ENCODE results near the gene SMARCC2.

Gene SMARCC2

DNA sequence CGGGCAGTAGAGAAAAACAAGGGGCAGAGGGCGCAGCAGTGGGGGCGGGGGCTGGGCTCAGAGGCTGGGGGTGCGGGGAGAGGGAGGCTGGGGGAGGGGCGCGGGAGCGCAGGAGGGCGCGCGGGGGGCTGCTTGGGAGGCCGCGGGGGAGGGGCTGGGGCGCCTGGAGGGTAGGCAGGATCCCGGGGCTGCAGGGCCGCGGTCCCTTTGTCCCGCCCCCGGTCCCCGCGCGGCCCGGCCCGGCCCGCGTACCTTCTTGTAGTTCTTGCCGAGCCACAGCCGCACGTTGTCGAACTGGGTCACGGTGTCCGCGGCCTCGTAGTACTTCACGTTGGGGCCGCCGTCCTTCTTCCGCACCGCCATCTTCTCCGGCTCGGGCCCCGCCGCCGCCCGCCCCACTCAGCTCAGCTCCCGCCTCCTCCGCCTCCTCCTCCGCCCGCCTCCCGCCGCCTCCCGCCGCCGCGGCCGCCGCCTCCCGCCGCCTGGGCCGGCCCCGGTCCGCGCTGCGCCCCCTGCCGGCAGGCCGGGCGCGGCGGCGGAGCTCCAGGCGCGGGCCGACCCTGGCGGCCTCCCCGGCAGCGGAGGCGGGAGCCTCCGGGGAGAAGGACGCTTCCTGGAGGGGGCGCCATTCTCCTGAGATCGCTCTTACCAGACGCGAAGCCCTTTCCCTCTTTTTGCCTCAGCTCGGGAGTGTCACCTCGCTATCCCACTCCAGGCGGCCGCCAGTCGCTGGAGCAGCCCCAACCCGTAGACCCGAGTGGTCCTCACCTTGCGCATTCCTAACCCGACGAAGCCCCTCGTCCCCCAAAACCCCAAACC is at the start of gene SMARCC2:
Gene SMARCC2 (minus strand): TSS at position 385 of the 819 bp plus-strand sequence. CDS start 22 bp downstream, at position 363.
- Histone ChIP-seq H3K27ac (ENCODE audit: low read depth, low read length) (peak within 1 kb of the TSS; percentile 80), H3K4me3 (ENCODE audit: low read depth in 1 of 2, low read length in 2 of 2) (peak within 1 kb of the TSS; percentile 87 to 90), H3K9me3 (ENCODE audit: control insufficient read depth in 1 of 2, low read length in 2 of 2) (no peaks in the 10 kb centered on the region), H3K36me3 (ENCODE audit: control insufficient read depth in 1 of 2, insufficient read depth in 2 of 2, low read length in 2 of 2) (peaks cover 12 to 20% of the 10 kb centered on the region in 2 donors), H3K4me1 (ENCODE audit: control insufficient read depth in 1 of 2, insufficient read depth in 2 of 2, low read length in 2 of 2) (peaks cover 12 to 20% of the 10 kb centered on the region in 2 donors), H3K27me3 (ENCODE audit: control insufficient read depth in 1 of 2, insufficient read depth in 2 of 2, low read length in 2 of 2) (no peaks in the 10 kb centered on the region), H3K9ac (ENCODE audit: low read depth in 1 of 2, low read length in 2 of 2) (peak within 1 kb of the TSS; percentile 91 to 94)

DNA sequence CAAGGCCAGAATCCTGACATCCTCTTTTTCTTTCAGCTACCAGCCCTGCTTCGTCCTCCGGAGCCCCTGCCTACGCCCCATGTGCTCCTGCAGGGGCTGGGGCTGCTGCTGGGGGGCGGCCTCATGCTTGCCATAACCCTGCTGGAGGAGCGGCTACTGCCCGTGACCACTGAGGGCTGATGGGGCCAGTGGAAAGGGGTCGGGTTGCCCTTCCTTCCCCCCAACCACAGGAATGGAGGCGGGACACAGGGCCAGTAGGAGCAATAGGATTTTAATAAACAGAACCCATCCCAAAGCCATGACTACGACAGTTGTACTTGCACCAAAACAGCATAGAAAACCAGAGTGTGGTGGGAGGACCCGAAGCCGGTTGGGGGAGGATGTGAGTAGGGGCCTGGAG is 48.3 kb upstream of the SMARCC2 start:
- Histone ChIP-seq H3K36me3 (ENCODE audit: control insufficient read depth in 1 of 2, insufficient read depth in 2 of 2, low read length in 2 of 2) (peaks cover 18 to 59% of the 10 kb centered on the region in 2 donors), H3K9ac (ENCODE audit: low read depth in 1 of 2, low read length in 2 of 2) (no peak overlapping the region), H3K4me3 (ENCODE audit: low read depth in 1 of 2, low read length in 2 of 2) (no peak overlapping the region), H3K27ac (ENCODE audit: low read depth, low read length) (no peak overlapping the region), H3K4me1 (ENCODE audit: control insufficient read depth in 1 of 2, insufficient read depth in 2 of 2, low read length in 2 of 2) (peaks cover 2 to 6% of the 10 kb centered on the region in 2 donors), H3K9me3 (ENCODE audit: control insufficient read depth in 1 of 2, low read length in 2 of 2) (no peaks in the 10 kb centered on the region), H3K27me3 (ENCODE audit: control insufficient read depth in 1 of 2, insufficient read depth in 2 of 2, low read length in 2 of 2) (no peaks in the 10 kb centered on the region)

DNA sequence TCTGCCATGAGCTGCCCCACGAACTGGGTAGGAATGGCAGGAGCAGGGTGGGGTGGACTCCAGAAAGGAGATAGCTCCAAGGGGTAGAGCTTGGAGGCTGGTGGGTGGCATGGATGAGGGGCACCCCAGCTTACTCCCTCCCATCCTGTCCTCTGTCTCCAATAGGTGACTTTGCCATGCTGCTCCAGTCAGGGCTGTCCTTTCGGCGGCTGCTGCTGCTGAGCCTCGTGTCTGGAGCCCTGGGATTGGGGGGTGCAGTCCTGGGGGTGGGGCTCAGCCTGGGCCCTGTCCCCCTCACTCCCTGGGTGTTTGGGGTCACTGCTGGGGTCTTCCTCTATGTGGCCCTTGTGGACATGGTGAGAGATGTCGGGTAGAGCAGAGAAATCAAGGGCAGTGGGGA is 47.7 kb upstream of the SMARCC2 start:
- no peaks in the 10 kb centered on the region for H3K9me3 ChIP-seq (ENCODE audit: control insufficient read depth in 1 of 2, low read length in 2 of 2)
- H3K4me3 ChIP-seq (ENCODE audit: low read depth in 1 of 2, low read length in 2 of 2): no peak overlapping the region
- H3K27me3 ChIP-seq (ENCODE audit: control insufficient read depth in 1 of 2, insufficient read depth in 2 of 2, low read length in 2 of 2): no peaks in the 10 kb centered on the region
- H3K9ac ChIP-seq (ENCODE audit: low read depth in 1 of 2, low read length in 2 of 2): no peak overlapping the region
- no peak overlapping the region for H3K27ac ChIP-seq (ENCODE audit: low read depth, low read length)
- H3K4me1 ChIP-seq (ENCODE audit: control insufficient read depth in 1 of 2, insufficient read depth in 2 of 2, low read length in 2 of 2): peaks cover 5 to 8% of the 10 kb centered on the region in 2 donors
- peaks cover 13 to 53% of the 10 kb centered on the region in 2 donors for H3K36me3 ChIP-seq (ENCODE audit: control insufficient read depth in 1 of 2, insufficient read depth in 2 of 2, low read length in 2 of 2)

DNA sequence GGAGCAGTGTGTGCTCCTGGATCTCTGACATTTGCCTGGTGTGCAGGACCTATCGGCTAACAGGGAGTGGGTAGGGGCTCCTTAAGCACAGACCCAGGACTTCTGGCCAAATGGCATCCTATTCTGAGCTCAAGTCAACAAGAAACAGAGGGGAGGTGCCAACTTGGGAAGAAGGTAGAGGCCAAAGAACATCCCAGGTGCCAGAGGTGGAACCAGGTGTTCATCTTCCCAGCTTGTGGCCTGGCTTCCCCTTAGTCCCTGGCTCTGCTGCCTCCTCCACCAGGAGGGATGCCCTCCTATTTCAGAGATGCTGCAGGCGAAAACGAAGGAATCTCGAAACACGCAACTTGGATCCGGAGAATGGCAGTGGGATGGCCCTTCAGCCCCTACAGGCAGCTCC is 46.8 kb upstream of the SMARCC2 start:
- Histone ChIP-seq H3K27me3 (ENCODE audit: control insufficient read depth in 1 of 2, insufficient read depth in 2 of 2, low read length in 2 of 2) (no peaks in the 10 kb centered on the region), H3K36me3 (ENCODE audit: control insufficient read depth in 1 of 2, insufficient read depth in 2 of 2, low read length in 2 of 2) (peaks cover 6 to 44% of the 10 kb centered on the region in 2 donors), H3K9ac (ENCODE audit: low read depth in 1 of 2, low read length in 2 of 2) (no peak overlapping the region), H3K9me3 (ENCODE audit: control insufficient read depth in 1 of 2, low read length in 2 of 2) (no peaks in the 10 kb centered on the region), H3K4me3 (ENCODE audit: low read depth in 1 of 2, low read length in 2 of 2) (no peak overlapping the region), H3K4me1 (ENCODE audit: control insufficient read depth in 1 of 2, insufficient read depth in 2 of 2, low read length in 2 of 2) (peaks cover 5 to 8% of the 10 kb centered on the region in 2 donors), H3K27ac (ENCODE audit: low read depth, low read length) (no peak overlapping the region)

DNA sequence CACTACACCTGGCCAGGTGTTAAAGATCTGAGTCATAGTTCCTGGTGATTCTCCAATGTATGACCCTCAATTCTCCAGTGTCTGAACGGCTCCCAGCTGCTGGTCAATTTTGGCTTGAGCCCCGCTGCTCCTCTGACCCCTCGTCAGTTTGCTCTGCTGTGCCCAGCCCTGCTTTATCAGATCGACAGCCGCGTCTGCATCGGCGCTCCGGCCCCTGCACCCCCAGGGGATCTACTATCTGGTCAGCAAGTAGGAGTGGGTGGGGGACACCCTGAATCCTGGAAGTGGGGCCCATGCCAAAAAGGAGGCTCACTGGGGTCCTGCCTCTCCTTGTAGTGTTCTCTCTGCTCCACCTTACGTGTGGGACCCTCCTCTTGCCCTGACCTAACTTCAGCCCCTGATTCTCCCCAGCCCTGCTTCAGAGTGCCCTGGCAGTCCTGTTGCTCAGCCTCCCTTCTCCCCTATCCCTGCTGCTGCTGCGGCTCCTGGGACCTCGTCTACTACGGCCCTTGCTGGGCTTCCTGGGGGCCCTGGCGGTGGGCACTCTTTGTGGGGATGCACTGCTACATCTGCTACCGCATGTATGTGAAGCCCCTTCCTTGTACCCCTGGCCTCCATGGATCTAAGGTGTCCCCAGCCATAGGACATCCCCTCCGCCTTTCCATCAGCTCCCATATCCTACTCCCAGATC is 45.6 kb upstream of the SMARCC2 start:
- Histone ChIP-seq H3K27ac (ENCODE audit: low read depth, low read length) (no peak overlapping the region), H3K27me3 (ENCODE audit: control insufficient read depth in 1 of 2, insufficient read depth in 2 of 2, low read length in 2 of 2) (no peaks in the 10 kb centered on the region), H3K4me1 (ENCODE audit: control insufficient read depth in 1 of 2, insufficient read depth in 2 of 2, low read length in 2 of 2) (peaks cover 9 to 14% of the 10 kb centered on the region in 2 donors), H3K36me3 (ENCODE audit: control insufficient read depth in 1 of 2, insufficient read depth in 2 of 2, low read length in 2 of 2) (peaks cover 6 to 37% of the 10 kb centered on the region in 2 donors), H3K9ac (ENCODE audit: low read depth in 1 of 2, low read length in 2 of 2) (no peak overlapping the region), H3K4me3 (ENCODE audit: low read depth in 1 of 2, low read length in 2 of 2) (no peak overlapping the region), H3K9me3 (ENCODE audit: control insufficient read depth in 1 of 2, low read length in 2 of 2) (no peaks in the 10 kb centered on the region)

DNA sequence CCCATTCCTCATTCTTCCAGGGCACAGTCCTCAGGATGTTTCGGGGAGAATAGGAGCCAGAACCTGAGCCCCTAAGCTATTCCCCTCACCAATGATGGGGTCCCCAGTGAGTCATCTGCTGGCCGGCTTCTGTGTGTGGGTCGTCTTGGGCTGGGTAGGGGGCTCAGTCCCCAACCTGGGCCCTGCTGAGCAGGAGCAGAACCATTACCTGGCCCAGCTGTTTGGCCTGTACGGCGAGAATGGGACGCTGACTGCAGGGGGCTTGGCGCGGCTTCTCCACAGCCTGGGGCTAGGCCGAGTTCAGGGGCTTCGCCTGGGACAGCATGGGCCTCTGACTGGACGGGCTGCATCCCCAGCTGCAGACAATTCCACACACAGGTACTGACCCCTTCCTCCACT is 41.9 kb upstream of the SMARCC2 start:
- Histone ChIP-seq H3K27ac (ENCODE audit: low read depth, low read length) (no peak overlapping the region), H3K9ac (ENCODE audit: low read depth in 1 of 2, low read length in 2 of 2) (peak overlapping the region; percentile 80 to 95), H3K9me3 (ENCODE audit: control insufficient read depth in 1 of 2, low read length in 2 of 2) (no peaks in the 10 kb centered on the region), H3K27me3 (ENCODE audit: control insufficient read depth in 1 of 2, insufficient read depth in 2 of 2, low read length in 2 of 2) (no peaks in the 10 kb centered on the region), H3K4me3 (ENCODE audit: low read depth in 1 of 2, low read length in 2 of 2) (peak overlapping the region; percentile 72 to 82), H3K4me1 (ENCODE audit: control insufficient read depth in 1 of 2, insufficient read depth in 2 of 2, low read length in 2 of 2) (peaks cover 12 to 17% of the 10 kb centered on the region in 2 donors), H3K36me3 (ENCODE audit: control insufficient read depth in 1 of 2, insufficient read depth in 2 of 2, low read length in 2 of 2) (peaks cover 4 to 17% of the 10 kb centered on the region in 2 donors)

DNA sequence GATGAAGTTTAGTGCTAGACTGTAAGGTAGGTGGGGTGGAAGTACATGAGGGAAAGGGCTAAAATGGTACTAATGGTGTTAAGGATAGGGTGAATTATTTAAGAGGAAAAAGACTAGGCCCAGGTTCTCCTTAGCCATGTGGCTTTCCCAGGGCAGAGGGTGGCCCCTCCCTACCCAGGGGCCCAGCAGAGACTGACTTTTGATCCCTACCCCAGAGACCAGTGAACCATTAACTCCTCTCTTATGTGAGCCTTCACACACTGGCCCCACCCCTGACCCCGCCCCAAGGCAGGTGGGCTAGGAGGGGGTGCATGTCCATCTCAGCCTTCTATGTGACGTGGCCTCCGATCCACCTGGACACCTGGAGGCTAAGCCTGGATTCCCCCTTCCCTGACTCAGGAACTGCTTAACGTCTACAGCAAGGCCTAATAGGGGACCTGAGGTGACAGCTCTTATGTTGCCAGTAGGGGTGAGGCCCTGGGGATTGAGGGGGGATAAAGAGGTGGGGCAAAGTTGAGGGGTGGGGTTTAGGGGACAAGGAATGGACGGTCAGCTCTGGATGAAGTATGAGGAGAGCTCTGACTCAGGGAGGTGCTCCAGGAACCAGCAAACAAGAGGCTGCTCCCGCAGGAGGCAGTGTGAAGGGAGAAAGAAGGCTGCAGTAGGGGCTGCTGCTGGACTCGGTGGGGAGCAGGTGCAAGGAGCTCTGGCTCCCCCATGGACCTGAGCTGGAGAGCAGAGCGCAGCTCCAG is 41.3 kb upstream of the SMARCC2 start:
- Histone ChIP-seq H3K36me3 (ENCODE audit: control insufficient read depth in 1 of 2, insufficient read depth in 2 of 2, low read length in 2 of 2) (peaks cover 0 to 15% of the 10 kb centered on the region in 2 donors), H3K9me3 (ENCODE audit: control insufficient read depth in 1 of 2, low read length in 2 of 2) (no peaks in the 10 kb centered on the region), H3K4me1 (ENCODE audit: control insufficient read depth in 1 of 2, insufficient read depth in 2 of 2, low read length in 2 of 2) (peaks cover 12 to 17% of the 10 kb centered on the region in 2 donors), H3K27me3 (ENCODE audit: control insufficient read depth in 1 of 2, insufficient read depth in 2 of 2, low read length in 2 of 2) (no peaks in the 10 kb centered on the region), H3K9ac (ENCODE audit: low read depth in 1 of 2, low read length in 2 of 2) (peak overlapping the region; percentile 80 to 95), H3K4me3 (ENCODE audit: low read depth in 1 of 2, low read length in 2 of 2) (peak overlapping the region; percentile 72 to 82), H3K27ac (ENCODE audit: low read depth, low read length) (peak overlapping the region; percentile 76)

DNA sequence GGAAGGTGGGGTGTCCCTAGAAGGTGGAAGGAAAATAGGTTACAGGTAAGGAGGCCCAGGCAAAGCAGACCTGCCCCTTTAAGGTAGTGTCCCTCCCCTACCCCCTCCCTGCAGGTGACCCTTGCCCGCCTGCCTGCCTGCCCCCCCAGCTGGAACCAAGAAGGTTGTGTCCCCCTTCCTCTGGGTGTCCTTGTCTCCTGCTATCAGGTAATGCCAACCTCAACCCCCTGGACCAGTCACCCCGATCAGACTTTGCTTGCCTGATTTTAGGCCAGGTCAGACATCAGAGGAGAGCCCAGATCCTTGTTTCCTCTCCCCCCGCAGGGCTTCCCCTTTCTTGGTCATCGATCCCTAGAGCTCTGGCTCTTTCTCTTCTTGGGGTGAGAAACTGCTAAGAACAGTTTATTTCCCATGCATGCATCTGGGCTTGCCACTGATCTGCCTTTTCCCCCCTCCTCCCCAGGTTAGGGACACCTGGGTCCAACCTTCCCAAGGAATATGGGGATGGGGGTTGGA is 40.7 kb upstream of the SMARCC2 start, which contains the start of gene SLC39A5:
Gene SLC39A5 (plus strand): TSS at position 136 of the 516 bp plus-strand sequence. CDS start 1,224 bp downstream, outside the sequence.
- Histone ChIP-seq H3K27ac (ENCODE audit: low read depth, low read length) (peak within 1 kb of the TSS; percentile 76), H3K36me3 (ENCODE audit: control insufficient read depth in 1 of 2, insufficient read depth in 2 of 2, low read length in 2 of 2) (peaks cover 0 to 9% of the 10 kb centered on the region in 2 donors), H3K27me3 (ENCODE audit: control insufficient read depth in 1 of 2, insufficient read depth in 2 of 2, low read length in 2 of 2) (no peaks in the 10 kb centered on the region), H3K4me3 (ENCODE audit: low read depth in 1 of 2, low read length in 2 of 2) (peak within 1 kb of the TSS; percentile 72 to 82), H3K9ac (ENCODE audit: low read depth in 1 of 2, low read length in 2 of 2) (peak within 1 kb of the TSS; percentile 80 to 95), H3K9me3 (ENCODE audit: control insufficient read depth in 1 of 2, low read length in 2 of 2) (no peaks in the 10 kb centered on the region), H3K4me1 (ENCODE audit: control insufficient read depth in 1 of 2, insufficient read depth in 2 of 2, low read length in 2 of 2) (peaks cover 12 to 23% of the 10 kb centered on the region in 2 donors)

DNA sequence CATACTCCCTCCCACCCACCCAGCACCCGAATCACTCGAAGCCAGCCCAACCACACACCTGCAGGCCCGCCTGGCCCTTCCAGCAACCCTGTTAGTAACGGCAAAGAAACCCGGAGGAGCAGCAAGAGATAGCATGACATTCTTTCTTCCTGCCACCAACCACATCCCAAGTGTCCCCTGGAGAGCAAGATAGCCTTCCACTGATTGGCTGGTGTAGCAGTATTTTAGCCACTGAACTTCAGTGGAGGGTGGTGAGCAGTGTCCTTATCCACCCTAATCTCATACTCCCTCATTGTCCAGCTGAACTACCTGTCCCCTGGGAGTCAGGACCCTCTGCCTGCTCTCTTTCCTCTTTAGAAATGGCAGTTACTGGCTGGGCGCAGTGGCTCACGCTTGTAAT is 39.8 kb upstream of the SMARCC2 start:
- Histone ChIP-seq H3K36me3 (ENCODE audit: control insufficient read depth in 1 of 2, insufficient read depth in 2 of 2, low read length in 2 of 2) (peaks cover 0 to 8% of the 10 kb centered on the region in 2 donors), H3K9me3 (ENCODE audit: control insufficient read depth in 1 of 2, low read length in 2 of 2) (no peaks in the 10 kb centered on the region), H3K4me3 (ENCODE audit: low read depth in 1 of 2, low read length in 2 of 2) (no peak overlapping the region), H3K27ac (ENCODE audit: low read depth, low read length) (no peak overlapping the region), H3K9ac (ENCODE audit: low read depth in 1 of 2, low read length in 2 of 2) (no peak overlapping the region), H3K27me3 (ENCODE audit: control insufficient read depth in 1 of 2, insufficient read depth in 2 of 2, low read length in 2 of 2) (no peaks in the 10 kb centered on the region), H3K4me1 (ENCODE audit: control insufficient read depth in 1 of 2, insufficient read depth in 2 of 2, low read length in 2 of 2) (peaks cover 12 to 29% of the 10 kb centered on the region in 2 donors)

Data from duodenal mucosa (tissue), 2 donors.